Astrocyte of the cerebellum (primary cell): ENCODE measurements around the gene IGSF8.
A peak's percentile ranks its signal among the peaks of the same experiment; 100 is the strongest.

Source experiments
- DNase-seq: peaks from one replicate; pipeline ENCODE4 v3.0.0-alpha.2; 2011; ENCODE audit warnings: low read depth
- H3K4me3 ChIP-seq: 2 replicates; pipeline ENCODE4 v1.5.1; 2011; ENCODE audit warnings: mild to moderate bottlenecking, low read depth, low read length, moderate library complexity
- CTCF ChIP-seq: IDR thresholded peaks from 2 replicates; pipeline ENCODE4 v1.5.1; 2012; ENCODE audit warnings: low read length, low read depth, moderate library complexity, mild to moderate bottlenecking; ENCODE audit errors: missing control alignments
- in situ Hi-C: cut with HindIII; loops from 2 replicates; pipeline ENCODE4 v1.10.0; 2017; ENCODE audit warnings: low sequenced_read_pairs

IGSF8 gene

GRCh38 chr1:160085686-160086455 is 12.5 kb downstream of the IGSF8 start:
- in situ Hi-C loops: no loop called here
- peak; percentile 32 for DNase-seq
- TF ChIP-seq CTCF: peak; percentile 91
- no peak overlapping the region for H3K4me3 ChIP-seq

- in situ Hi-C loops: no loop called here
- H3K4me3 ChIP-seq: no peak overlapping the region
- no peak for TF ChIP-seq CTCF
- no peak for DNase-seq
Measured at GRCh38 chr1:160084771-160085321, 13.6 kb downstream of the IGSF8 start.

- in situ Hi-C loops: no loop called here
- H3K4me3 ChIP-seq: peak overlapping the region; percentile 30
- no peak for DNase-seq
- TF ChIP-seq CTCF: peak; percentile 69
Measured at GRCh38 chr1:160083968-160084770, 14.2 kb downstream of the IGSF8 start.

- in situ Hi-C loops: no loop called here
- no peak overlapping the region for H3K4me3 ChIP-seq
- TF ChIP-seq CTCF: no peak
- DNase-seq: no peak
Measured at GRCh38 chr1:160082926-160083325, 15.5 kb downstream of the IGSF8 start.

- DNase-seq: no peak
- no peak for TF ChIP-seq CTCF
- H3K4me3 ChIP-seq: no peak overlapping the region
- in situ Hi-C loops: no loop called here
Measured at GRCh38 chr1:160082487-160082886, 15.9 kb downstream of the IGSF8 start.

GRCh38 chr1:160081261-160081936 is 17.0 kb downstream of the IGSF8 start, which contains the start of gene KCNJ9:
KCNJ9 (plus strand) TSS chr1:160081538; CDS start chr1:160084031, 2,493 bp downstream.
- H3K4me3 ChIP-seq: no peak within 1 kb of the TSS
- in situ Hi-C loops: no loop called here
- TF ChIP-seq CTCF: no peak
- no peak for DNase-seq
